ENCODE data around the gene PTPN4.
"Not testable (repeated sequence)": the region's sequence is repeated elsewhere in the genome, so short reads cannot be mapped to it uniquely, and the experiment has no call there.

PTPN4 gene

DNA sequence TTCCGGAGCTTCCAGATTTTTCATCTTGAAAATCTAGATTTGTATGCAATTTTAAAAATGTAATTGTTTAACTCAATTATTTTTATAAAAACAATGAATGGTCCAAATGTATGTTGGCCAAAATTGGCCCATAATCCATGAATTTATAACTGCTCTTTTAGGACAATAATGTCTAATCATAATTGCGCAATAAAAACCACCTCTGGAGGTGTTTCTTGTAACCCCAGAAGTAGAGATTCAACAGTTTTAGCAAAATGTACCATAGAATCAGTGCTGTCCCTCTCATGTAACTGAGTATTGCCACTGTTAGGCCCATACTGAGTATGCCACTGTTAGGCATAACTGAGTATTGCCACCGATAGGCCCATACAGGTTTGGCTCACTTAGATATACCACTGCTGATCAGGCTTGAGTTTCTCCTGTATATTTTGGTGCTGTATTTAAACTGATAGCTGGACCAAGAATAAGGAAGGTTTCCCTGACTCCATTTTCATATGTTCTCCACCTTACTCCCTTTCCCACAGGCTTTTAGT, 182.3 kb downstream of the PTPN4 start:
- no peak for DNase-seq (ENCODE audit: low spot score)

DNA sequence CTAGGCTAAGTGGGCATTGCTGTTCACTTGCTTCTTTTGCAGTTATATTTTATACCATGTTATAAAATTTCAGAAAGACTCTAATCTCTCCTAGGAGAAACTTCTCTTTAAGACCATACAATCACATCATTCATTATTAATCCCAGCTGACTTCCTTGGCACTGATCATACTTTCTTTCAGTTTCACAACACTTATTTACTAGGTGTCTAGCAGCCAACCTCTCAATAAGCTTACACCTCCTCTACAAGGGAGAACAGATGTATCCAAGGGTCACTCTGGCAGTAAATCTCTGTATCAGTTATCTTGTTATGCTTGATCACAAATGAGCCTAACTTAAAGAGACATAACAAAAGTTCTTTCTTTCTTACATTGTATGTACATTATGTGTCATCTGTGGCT, 183.3 kb downstream of the PTPN4 start:
- no peak for DNase-seq (ENCODE audit: low spot score)

DNA sequence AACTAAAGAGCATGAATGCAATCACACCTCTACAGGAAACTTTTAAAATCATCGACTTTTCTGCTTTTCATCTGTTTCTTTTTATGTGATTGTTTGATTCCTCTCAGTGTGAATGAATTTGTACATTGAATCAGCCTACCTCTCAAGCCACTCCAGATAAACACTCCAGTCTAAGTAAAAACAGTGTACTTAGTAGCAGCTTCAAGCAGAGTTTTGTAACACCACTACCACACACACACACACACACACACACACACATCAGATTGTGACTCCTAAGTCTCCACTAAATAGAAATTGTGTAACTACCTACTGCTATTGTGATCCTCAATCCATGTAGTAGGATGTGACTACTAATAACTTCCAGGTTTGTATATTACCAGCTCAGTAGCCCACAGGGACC, 187.8 kb downstream of the PTPN4 start:
- DNase-seq (ENCODE audit: low spot score) = no peak

DNA sequence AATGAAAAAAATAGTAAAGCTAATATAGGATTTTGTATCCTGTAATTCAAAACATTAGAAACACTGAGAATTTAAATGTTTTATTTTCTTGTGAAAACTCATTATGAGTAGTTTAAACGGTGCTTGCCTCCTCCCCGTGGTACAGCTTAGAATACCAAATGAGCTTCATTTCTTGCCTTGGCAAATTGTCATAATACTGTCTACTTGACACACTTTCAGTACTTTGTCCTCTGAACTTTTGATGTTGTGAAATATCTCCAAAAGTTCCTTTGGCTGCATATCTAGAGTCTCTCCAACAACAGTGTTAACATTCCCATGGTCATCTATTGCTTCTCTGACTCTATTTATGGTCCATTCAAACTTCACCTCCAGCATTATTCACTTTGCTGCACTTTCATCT, 191.2 kb downstream of the PTPN4 start:
- no peak for DNase-seq (ENCODE audit: low spot score)

DNA sequence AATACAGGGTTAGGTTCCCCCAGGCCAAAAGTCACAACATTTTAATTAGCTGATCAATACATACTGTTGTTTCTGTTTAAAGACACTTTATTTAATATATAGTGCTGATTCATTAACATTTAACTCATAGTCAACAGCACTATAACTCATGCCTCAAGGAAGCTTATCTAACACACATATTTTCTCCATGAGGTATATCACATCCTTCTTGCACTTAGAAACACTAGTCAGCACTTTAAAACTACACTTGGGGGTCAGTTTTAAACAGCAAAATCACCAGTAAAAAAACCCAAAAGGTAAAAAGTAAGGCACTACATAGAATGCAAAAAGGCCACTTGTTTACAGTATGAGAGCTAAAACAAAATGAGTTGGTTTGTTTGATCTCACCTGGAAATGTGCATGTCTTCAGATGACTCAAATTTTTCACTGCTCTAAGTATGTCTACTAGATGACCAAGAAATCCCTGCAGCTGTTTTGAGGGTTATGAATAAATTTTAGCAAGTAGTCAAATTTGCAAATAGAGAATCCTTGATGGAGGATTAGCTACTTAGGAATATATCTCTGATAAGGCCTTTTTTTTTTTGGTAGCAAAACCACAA, 199.0 kb downstream of the PTPN4 start:
- DNase-seq (ENCODE audit: low spot score) = no peak

DNA sequence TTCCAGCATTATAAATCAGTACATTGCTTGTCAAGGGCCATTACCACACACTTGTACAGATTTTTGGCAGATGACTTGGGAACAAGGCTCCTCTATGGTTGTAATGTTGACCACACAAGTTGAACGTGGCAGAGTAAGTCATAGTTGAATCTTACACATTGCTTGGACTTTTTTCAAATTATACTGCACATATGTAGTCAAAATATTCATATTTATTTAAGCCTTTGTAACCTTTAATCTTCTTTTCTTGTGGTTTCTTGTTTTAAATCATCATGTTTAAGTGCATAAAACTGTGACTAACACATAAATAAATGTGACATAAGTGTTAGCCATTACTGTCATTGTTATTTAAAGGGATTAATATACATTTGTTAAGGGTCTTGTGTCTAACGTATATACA, 201.1 kb downstream of the PTPN4 start:
- no peak for DNase-seq (ENCODE audit: low spot score)

DNA sequence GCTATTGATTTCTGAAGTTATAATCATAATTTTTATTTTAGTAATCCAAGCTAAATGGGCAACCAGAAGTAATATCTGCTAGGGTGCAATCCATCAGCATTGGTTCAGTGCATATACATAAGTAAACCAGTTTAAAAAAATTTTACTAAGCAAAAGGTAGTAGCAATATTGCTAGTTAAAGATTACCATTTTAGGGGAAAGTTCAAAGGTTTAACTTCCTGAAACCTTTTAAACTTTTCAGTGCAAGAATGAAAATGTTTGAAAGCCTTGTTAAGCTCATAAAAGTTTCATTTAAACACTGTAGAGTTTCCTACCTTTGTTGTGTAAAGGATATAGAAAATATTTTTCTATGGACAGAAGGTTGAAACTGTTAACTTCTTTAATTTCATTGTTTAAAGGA, 222.2 kb downstream of the PTPN4 start:
- no peak for DNase-seq (ENCODE audit: low spot score)

DNA sequence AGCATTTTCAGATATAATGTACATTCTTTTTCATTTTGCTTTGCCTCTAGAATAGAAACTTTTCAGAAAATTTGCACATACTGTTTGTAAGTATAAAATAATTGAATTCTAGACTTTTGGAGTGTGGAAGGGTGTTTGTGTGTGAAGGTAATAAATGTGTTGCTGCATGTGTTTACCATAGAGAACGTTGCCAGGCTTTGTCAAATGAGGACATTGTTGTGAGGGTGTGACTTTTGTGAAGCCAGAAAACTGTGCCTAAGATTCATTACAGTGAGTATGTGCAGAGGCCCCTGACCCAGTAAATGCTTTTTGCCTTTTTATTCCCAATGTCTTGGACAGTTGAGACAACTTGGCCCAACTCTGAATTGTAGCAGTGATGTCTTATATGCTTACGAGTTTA, 222.8 kb downstream of the PTPN4 start:
- DNase-seq (ENCODE audit: low spot score) = no peak

DNA sequence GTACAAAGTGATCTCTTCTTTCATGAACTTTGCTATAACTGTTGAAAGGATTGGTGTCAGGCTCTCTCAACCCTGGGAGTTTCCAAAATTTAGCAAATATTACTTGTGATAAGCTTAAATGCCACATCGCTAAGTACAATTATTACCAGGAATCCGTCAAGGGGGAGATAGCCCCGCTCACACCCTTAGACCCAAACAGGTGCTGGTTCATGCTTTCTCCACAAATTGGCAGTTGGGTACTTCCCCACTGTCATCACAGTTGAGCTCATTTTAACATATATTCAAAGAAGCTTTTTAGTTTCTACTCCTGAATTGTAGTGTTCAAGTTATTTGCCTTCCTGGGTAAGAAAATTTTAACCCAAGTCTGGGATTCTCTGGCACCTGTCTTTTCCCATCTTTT, 223.4 kb downstream of the PTPN4 start:
- no peak for DNase-seq (ENCODE audit: low spot score)

DNA sequence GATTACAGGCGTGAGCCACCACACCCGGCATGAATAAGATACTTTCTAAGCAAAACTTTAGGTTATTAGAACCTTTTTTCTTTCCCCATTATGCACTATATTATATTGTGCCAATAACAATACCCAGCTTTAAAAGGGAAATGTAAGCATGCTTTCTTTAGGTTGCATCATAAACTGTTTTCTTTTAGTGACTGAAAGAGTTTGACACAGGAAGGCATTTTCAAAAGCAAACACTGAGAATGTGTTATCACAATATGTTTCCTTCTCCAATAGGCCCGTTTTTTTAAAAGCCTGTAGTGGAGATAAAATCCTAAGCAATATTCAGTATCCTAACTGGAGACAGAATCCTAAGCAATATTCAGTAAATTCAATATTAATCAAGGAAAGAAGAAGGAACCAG, 236.4 kb downstream of the PTPN4 start:
- DNase-seq (ENCODE audit: low spot score) = no peak

DNA sequence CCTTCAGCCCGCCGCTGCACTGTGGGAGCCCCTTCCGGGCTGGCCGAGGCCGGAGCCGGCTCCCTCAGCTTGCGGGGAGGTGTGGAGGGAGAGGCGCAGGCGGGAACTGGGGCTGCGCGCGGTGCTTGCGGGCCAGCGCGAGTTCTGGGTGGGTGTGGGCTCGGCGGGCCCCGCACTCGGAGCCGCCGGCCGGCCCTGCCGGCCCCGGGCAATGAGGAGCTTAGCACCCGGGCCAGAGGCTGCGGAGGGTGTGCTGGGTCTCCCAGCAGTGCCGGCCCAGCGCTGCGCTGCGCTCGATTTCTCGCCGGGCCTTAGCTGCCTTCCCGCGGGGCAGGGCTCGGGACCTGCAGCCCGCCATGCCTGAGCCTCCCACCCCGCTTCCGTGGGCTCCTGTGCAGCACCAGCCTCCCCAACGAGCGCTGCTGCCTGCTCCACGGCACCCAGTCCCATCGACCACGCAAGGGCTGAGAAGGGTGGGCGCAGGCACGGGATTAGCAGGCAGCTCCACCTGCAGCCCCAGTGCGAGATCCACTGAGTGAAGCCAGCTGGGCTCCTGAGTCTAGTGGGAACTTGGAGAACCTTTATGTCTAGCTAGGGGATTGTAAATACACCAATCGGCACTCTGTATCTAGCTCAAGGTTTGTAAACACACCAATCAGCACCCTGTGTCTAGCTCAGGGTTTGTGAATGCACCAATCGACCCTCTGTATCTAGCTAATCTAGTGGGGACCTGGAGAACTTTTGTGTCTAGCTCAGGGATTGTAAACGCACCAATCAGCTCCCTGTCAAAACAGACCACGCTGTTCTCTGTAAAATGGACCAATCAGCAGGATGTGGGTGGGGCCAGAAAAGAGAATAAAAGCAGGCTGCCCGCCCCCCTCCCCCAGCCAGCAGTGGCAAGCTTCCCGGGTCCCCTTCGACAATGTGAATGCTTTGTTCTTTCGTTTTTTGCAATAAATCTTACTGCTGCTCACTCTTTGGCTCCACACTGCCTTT, 237.5 kb downstream of the PTPN4 start:
- not testable (repeated sequence) for DNase-seq (ENCODE audit: low spot score)

DNA sequence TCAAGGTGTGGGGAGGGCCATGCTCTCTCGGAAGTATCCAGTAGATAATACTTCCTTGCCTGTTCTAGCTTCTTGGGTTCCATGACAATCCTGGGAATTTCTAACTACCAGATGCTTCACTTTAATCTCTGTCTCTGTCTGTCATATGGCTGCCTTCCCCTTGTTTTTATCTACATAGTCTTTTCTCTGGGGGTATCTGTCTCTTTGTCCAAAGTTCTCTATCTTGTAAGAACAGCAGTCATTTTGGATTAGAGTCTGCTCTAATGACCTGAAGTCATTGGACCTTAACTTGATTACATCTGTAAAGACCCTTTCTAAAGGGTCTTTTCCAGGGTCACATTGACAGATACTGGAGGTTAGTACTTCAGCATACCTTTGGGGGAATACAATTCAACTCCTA, 241.7 kb downstream of the PTPN4 start:
- no peak for DNase-seq (ENCODE audit: low spot score)

DNA sequence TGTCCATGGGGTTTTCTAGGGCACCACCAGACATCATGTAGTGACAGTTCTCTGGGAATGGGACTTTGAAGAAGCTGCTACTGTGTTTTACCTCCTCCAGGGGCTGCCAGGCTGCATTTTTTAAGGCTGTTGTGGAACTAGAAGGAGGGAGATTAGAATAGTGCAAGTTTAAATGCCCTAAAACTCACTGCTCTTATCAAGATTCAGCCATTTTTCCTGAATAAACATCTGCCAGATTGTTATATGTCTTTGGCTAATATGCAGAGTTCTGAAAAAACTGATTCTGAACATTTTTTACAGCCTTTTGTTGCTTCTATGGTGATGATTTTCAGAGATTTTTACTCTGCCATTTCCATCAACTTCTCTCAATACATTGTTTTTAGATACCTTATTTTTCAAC, 244.5 kb downstream of the PTPN4 start:
- no peak for DNase-seq (ENCODE audit: low spot score)

DNA sequence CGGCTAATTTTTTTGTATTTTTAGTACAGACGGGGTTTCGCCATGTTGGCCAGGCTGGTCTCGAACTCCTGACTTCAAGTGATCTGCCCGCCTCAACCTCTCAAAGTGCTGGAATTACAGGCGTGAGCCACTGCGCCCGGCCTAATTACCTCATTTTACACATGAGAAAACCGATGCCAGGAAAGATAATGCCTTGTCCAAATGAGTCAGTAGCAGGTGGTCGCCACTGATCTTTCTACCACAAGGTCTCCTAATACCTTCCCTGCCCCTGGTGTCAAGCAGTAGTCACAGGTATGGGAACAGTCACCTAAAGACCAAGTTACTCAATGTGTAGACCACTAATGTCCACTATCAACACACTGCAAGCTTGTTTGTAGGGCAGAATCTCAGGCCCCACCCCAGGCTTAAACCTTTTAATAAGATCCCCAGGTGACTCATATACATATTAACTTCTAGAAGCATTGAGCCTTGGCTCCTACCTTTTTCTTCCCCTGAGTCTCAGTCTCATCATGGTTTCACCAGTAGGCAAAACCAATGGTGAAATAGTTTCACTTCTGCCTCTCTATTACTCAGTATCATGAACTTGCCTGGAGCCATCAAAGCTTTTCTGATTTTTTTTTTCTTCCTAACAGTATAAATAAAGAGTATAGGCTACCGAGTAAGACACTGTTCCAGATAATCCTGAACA, 246.3 kb downstream of the PTPN4 start:
- no peak for DNase-seq (ENCODE audit: low spot score)

DNA sequence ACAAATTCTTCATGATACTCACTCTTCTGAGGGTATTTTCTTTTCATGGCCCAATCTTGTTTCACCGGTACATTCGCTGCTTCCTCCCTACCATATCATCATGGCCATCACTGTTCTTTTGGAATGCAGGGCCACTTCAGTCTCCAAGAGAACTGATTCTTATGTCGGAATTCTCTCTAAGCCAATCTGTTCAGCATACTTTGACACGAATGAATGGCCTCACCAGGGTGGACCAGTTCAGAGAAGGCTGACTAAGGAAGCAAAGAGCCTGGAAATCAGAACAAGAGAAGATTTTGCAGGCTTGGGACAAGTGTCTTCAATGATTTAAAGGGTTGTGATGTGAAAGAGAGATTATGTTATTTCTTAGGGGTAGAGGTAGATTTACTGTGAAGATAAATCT, 248.1 kb downstream of the PTPN4 start:
- DNase-seq (ENCODE audit: low spot score) = no peak

DNA sequence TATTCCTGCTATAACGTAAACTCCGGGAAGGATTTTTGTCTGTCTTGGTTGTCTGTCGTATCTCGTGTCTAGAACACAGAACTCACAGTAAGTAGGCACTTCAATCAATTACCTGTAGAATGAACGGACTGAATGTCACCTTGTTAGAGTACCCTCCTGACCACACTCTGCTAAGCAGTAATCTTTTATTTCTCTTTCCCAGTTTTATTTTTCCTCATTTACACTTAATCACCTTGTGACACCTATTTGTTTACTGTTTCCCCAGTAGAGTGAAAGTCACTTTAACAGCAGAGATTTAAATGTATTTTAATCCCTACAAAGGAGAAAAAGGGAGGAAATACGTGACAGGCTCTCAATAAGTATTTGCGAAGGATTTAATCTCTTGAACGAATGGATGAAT, 252.6 kb downstream of the PTPN4 start:
- DNase-seq (ENCODE audit: low spot score) = no peak

DNA sequence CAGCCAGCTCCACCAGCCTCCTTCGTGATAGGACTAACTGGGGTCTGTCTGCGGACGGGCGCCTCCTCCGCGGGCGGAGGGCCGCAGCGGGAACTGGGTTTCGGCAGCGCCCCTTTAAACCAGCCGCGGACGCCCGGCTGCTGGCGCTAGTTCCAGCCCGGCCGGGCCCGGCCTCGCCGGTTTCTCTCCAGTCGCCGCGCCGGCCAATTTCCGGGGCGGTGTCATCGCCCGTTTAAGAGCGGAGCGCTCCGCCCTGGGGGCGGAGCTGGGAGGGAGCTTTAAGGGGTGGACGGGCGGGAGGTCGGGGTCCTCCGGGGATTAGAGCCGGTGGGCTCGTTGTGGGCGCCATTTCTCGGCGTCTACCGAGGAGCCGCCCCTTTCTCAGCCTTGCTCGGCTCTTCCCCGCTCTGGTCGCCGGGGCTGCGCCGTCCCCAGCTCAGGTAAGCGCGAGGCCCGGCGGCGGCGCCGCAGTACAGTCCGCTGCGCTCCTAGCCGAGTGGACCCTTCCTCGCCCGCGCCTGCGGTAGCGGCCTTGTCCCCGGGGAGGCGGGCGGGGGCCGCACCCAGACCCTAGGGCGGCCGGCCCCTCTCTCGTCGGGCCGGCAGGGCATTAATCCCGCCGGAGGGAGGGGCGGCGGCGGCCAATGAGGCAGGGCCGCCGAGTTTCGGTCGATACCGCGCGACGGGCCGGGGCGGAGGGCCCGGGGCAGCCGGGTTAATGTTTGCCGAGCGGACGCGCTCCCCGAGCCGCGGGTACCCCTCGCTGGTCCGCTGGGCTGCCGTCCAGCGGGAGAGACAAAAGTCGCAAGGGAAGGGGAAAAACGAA, 253.3 kb downstream of the PTPN4 start, which contains the start of gene EPB41L5:
TSS of gene EPB41L5 (plus strand) at position 307 of the 826 bp plus-strand sequence. CDS start 6,008 bp downstream, outside the sequence.
- peak; percentile 95 for DNase-seq (ENCODE audit: low spot score)

DNA sequence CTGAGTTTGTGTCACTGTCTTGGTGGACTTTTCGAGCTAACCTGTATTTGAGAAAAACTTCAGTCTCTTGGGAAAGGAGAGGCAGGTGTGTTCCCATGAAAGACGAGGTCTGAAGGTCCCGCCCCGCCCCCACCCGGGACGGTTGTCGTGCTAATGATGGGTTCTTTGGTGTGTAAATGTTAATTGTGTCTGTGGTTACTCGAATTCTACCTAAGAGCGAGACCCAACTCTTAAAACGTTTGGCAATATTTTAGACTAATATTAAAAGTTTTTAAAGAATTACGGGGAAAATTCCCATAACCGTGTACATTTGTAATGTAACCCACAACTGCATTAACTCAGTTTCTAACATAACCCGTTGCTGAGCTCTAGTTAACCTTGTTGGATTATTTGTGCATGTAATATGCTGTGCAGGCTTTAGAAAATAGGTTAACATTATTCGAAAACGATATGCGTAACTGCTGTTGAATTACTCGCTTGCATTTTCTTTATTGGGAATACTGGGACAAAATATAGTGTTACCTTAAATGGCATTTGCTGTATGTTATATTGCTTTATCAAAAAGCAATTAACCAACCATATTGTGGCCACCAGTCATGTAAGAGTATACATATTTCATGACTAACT, 254.0 kb downstream of the PTPN4 start:
- no peak for DNase-seq (ENCODE audit: low spot score)

DNA sequence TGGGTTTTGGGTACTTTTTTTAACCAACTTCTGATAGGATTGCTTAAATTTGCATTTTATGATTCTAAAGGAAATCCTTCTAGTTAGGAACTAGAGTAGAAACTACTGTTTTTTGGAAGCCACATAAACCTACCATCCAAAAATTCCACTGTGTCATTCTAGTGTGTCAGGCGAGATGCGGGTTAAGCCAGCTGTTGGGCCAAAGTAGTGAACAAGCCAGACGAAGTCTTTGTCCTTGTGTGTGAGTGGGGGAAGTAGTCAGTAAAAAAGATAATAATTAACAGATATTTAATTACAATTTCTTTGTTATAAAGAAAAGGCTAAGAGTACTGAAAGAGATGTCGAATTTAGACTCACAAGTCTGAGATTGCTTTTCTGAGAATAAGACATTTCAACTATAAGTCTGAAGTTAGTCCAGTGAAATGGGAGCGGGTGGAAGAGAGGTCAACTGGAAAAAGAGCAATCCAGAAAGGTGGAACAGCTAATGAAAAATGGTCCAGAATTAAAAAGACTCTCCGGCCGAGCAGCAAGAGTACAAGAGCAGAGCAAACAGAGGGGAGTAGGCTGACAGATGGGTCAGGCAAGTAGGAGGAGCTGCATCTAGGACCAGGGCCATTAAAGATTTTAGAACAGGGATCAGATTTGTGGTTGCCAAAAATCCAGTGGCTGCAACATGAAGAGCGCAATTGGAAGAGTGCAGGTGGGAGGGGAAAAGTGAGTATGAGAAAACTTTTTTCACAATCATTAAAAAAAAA, 254.7 kb downstream of the PTPN4 start:
- peak; percentile 10 for DNase-seq (ENCODE audit: low spot score)

DNA sequence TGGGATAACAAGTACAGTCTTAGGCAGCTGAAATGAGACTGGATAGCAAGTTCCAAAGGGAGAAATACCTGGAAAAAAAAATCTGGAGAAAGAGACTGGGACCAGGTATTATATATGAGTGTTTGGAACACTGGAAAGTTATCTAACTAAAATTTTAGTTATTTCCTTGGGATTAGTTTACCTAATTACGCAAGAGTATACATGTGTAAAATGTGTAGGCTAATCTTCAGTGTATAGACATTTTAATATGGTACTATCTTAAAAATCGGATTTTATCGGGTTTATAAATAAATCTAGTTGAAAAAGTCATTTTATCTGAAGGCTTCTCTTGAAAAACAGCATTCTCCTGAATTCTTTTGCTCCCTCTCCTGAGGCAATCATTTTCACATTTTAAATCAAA, 257.1 kb downstream of the PTPN4 start:
- no peak for DNase-seq (ENCODE audit: low spot score)
